Cortex of kidney (tissue), 1 donor: Measurements from ENCODE around the gene FXYD5.

ENCODE experiments used
- DNase-seq: peaks from one replicate; lab custom pipeline; 2025; lab: John Stamatoyannopoulos, UW

The FXYD5 gene, protein sequence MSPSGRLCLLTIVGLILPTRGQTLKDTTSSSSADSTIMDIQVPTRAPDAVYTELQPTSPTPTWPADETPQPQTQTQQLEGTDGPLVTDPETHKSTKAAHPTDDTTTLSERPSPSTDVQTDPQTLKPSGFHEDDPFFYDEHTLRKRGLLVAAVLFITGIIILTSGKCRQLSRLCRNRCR

GRCh38 chr19:35154525-35155406 lies at the start of gene FXYD5:
TSS of gene FXYD5 (plus strand) at chr19:35154735. CDS start at chr19:35155551, 816 bp downstream.
- DNase-seq, result no peak

GRCh38 chr19:35105047-35105410 lies 49.5 kb upstream of the FXYD5 start:
- DNase-seq, result no peak

- DNase-seq, result no peak
Observed at GRCh38 chr19:35105411-35106290, 48.9 kb upstream of the FXYD5 start.

DNA sequence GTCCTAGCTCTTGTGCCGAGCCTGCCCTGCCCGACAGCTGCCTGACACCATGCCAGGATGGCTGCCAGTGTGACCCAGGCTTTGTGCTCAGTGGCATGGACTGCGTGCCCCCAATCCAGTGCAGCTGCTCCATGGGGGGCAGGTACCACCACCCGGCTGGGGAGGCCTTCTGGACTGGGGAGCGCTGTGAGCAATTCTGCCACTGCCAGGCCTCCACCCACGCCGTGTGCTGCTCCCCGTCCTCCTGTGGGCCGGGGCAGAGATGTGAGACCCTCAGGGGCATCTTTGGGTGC lies 48.3 kb upstream of the FXYD5 start:
- DNase-seq, result no peak

DNA sequence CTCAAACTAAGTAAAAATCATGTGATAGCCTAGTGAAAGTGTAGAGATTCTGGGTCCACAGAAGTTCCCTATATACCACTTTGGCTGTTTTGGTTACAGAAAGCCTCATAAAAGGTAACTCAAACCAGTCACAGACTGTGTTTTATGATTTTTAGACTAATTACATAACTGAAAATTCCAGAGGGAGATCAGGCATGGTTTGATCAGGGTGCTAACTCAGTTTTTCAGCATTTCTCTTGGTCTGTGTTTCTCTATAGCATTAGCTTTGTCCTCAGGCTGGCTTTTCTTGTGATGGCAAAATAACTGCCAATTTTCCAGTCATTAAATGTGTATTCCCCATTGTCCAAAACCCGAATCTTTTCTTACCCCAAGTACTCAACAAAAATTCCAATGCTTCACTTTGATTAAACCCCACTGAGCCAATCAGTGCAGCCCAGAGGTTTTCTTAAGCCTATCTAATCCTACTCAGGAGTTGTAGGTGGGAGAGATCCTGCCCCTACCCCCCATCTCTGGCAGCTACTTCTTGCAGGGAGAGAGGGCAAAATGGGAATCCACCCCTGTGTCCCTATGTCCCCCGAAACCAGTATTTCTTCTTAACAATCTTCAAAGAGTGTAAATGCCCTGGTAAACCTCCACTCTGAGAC lies 47.5 kb upstream of the FXYD5 start:
- DNase-seq, result no peak

DNA sequence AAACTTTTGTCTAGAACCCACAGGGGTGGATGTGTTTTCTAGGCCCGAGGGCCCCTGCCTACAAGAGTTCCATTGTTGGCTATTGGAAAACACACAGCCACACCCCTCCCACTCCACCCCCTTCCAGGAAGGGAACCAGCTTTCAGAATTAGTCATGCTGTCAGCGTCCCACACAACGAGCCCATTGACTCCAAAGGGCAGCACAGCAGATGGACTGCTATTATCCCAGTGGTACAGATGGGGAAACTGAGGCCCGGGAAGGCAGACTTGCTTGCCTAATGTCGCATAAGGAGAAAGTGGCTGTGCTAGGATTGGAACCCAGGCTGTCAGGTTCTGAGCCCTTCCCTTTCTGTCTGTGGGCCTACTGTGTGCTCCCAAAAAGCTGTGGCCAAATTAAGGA lies 47.0 kb upstream of the FXYD5 start:
- no peak for DNase-seq

DNA sequence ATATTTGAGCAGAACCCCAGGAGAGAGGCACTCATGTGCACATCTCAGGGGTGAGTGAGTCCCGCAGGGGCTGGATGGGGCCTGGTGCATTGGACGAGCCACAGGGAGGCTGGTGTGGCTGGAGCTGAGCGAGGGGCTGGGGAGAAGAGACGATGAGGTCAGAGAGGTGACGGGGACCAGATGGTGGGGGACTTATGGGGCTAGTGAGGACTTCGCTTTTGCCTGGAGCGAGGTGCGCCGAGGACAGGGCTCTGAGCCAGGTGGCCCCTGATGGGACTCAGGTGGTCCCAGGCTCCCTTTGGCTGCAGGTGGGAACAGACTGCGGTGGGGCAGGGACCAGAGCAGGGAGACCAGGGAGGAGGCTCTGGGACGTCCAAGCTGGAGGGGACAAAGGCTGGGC lies 45.8 kb upstream of the FXYD5 start:
- no peak for DNase-seq

GRCh38 chr19:35109395-35110112 lies 45.0 kb upstream of the FXYD5 start:
- no peak for DNase-seq

- no peak for DNase-seq
Observed at GRCh38 chr19:35110974-35111373, 43.6 kb upstream of the FXYD5 start.

GRCh38 chr19:35112995-35113688 lies 41.4 kb upstream of the FXYD5 start:
- DNase-seq, result no peak

- DNase-seq, result no peak
Observed at GRCh38 chr19:35114353-35115176, 40.0 kb upstream of the FXYD5 start.

- DNase-seq, result no peak
Observed at GRCh38 chr19:35115177-35115951, 39.2 kb upstream of the FXYD5 start, which contains the start of gene FXYD3. TSS of gene FXYD3 (plus strand) at chr19:35115823. CDS start at chr19:35119377, 3,554 bp downstream.

- no peak for DNase-seq
Observed at GRCh38 chr19:35116072-35116801, 38.3 kb upstream of the FXYD5 start.

GRCh38 chr19:35117116-35117515 lies 37.4 kb upstream of the FXYD5 start:
- DNase-seq, result no peak

DNA sequence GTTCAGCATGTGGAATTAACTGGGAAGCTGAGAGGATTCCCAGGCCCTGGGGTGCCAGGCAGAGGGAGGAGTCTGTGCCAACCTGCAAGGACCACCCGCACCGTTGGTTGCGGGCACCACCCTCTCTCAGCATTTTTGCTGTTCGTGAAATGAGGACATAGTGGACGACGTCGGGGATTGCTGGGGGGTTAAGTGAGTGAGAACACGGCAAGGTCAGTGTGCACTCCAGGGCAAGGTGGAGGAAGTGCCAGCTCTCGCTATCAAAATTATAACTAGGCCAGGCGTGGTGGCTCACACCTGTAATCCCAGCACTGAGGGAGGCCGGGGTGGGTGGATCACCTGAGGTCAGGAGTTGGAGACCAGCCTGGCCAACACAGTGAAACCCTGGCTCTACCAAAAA lies 36.7 kb upstream of the FXYD5 start:
- no peak for DNase-seq

- DNase-seq, result no peak
Observed at GRCh38 chr19:35118268-35119020, 36.1 kb upstream of the FXYD5 start.

GRCh38 chr19:35119091-35119490 lies 35.4 kb upstream of the FXYD5 start:
- DNase-seq, result no peak
